ENCODE measurements around the gene SCUBE1.

GRCh38 chr22:43303166-43303565 is 40.0 kb downstream of the SCUBE1 start:
- TF ChIP-seq CTCF (IDR thresholded peaks at IDR 0.05) (no peak), POLR2A (IDR thresholded peaks at IDR 0.05) (no peak)

Measured in esophagus squamous epithelium (tissue), 4 donors.